Measurements from ENCODE around the gene BAIAP3. TPM values are rescaled to one million over a fixed set of nuclear protein-coding genes. Genes with fewer than 3 reads are reported as not detected.
A peak's percentile ranks its signal among the peaks of the same experiment; 100 is the strongest.

Gene BAIAP3
- total RNA-seq, 1 donor from 2014 or later = 6.5 TPM

DNA sequence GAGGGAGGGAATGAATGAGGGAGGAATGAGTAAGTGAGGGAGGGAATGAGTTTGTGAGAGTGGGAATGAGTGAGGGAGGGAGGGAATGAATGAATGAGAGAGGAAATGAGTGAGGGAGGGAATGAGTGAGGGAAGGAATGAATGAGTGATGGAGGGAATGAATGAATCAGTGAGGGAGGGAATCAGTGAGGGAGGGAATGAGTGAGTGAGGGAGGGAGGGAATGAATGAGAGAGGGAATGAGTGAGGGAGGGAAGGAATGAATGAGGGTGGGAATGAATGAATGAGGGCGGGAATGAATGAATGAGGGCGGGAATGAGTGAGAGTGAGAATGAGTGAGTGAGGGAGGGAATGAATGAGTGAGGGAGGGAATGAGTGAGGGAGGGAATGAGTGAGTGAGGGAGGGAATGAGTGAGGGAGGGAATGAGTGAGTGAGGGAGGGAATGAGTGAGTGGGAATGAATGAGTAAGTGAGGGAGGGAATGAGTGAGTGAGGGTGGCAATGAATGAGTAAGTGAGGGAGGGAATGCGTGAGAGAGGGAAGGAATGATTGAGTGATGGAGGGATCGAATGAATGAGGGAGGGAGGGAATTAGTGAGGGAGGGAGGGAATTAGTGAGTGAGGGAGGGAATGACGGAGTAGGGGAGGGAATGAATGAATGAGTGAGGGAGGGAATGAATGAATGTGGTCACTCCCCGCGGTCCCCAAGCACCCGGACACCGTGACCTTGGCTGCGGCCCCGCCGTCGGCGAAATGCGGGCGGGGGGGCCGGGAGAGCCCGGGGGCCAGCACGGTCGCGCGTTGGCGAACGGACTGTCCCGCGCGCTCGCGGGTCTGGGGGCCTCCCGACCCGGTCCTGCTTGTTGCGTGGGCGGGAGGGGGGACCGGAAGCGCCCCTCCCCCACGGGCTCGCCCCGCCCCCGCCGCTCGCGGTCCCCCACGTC, 25.1 kb upstream of the BAIAP3 start:
- TF ChIP-seq CTCF (IDR thresholded peaks at IDR 0.05; ENCODE audit: unreplicated experiment) = no peak
- peaks cover 14% of the 10 kb centered on the region for H3K4me1 Mint-ChIP-seq (ENCODE audit: unreplicated experiment)
- no peak for DNase-seq (ENCODE audit: low spot score)
- H3K27me3 Mint-ChIP-seq (ENCODE audit: unreplicated experiment) = peaks cover 9% of the 10 kb centered on the region
- peak overlapping the region; percentile 82 for H3K27ac Mint-ChIP-seq (ENCODE audit: unreplicated experiment)
- no peaks in the 10 kb centered on the region for H3K9me3 Mint-ChIP-seq (ENCODE audit: unreplicated experiment)
- peak overlapping the region; percentile 86 for H3K4me3 Mint-ChIP-seq (ENCODE audit: unreplicated experiment)
- peaks cover 5% of the 10 kb centered on the region for H3K36me3 Mint-ChIP-seq (ENCODE audit: low read depth, unreplicated experiment)

DNA sequence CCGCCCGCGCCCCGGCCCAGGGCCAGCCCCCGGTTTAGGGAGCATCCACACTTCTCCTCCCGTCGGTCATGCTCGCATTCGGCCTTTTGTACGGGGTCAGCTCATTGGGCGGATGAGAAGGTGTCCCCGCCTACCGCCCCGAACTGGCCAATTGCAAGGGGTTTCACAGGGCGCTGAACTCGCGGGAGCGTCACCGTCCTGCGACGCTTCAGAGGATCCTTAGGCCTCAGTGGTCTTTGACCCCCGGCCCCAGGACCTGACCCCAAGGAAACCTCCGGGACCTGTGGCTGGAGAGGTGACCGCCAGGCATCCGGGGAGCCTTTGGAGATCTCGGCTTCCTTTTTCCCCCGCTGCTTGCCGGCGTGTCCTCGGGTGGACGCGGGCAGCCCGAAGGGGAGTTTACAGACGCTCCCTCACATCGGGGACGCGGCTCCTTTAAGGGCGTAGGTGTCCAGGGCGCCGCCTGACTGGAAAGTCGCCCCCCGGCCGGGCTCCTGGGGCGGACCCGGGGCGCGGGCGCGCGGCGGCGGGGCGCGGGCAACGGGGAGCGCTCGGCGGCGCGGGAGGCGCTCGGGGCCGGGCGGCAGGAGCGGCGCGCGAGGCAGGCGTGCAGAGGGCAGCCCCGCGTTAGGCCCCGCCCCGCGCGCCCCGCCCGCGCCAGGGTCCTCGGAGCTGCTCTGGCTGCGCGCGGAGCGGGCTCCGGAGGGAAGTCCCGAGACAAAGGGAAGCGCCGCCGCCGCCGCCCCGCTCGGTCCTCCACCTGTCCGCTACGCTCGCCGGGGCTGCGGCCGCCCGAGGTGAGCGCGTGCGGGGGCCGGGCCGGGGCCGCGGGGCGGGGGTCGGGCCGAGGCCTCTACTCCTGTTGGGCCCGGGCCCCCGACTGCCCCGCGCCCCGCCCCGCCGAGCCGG, 24.2 kb upstream of the BAIAP3 start, which contains the start of gene UBE2I:
Gene UBE2I, plus strand, starts transcription at position 660 of the 909 bp plus-strand sequence. CDS start 4,395 bp downstream, outside the sequence.
- Mint-ChIP-seq H3K4me3 (ENCODE audit: unreplicated experiment) (peak within 1 kb of the TSS; percentile 99), H3K27me3 (ENCODE audit: unreplicated experiment) (peaks cover 9% of the 10 kb centered on the region), H3K9me3 (ENCODE audit: unreplicated experiment) (no peaks in the 10 kb centered on the region), H3K36me3 (ENCODE audit: low read depth, unreplicated experiment) (peaks cover 5% of the 10 kb centered on the region), H3K27ac (ENCODE audit: unreplicated experiment) (peak within 1 kb of the TSS; percentile 98), H3K4me1 (ENCODE audit: unreplicated experiment) (peaks cover 14% of the 10 kb centered on the region)
- TF ChIP-seq CTCF (IDR thresholded peaks at IDR 0.05; ENCODE audit: unreplicated experiment) = no peak
- peak; percentile 98 for DNase-seq (ENCODE audit: low spot score)

DNA sequence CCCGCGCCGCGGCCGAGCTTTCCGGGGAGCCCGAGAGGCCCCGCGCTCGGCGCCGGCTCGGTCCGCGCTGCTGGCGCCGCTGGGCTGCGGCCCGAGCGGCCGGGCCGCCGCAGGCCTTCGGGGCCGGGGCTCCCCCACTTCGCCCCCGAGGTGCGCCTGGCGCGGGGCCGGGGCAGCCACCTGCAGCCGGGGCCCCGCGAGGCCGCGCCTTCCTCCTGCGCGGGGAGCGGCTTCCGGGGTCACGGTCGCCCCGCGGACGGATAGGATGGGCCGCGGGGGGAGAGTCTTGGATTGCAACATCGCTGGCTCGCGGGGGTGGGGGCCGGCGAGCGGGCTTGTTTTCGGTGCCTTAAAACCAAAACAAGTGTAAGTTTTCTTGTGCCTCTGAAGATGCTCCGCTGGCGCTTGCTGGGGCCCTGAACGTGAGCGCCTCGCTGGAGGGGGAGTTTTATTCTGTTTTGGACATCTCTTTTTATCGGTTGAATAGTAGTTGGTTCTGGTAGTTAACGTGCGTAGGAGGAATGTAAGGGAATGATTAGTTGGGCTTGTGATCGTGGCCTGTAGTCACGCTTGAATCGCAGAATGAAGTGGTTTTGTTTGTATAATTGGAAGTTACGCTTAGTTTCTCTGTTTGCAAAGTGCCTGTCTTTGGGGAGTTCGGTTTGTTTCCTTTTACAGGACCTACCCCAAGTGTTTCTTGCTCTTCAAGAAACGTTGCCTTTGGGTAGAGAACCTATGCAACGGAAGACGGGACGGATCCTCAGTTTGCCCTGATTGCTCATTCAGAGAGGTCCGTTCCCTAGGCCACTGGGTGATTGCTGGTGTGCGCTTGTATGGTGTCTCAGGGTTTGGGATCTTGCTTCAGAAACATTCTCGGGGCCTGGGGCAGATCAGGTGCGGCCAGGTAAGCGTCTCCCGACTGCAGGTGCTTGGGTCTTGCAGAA, 23.3 kb upstream of the BAIAP3 start:
- TF ChIP-seq CTCF (IDR thresholded peaks at IDR 0.05; ENCODE audit: unreplicated experiment) = no peak
- DNase-seq (ENCODE audit: low spot score) = no peak
- peaks cover 14% of the 10 kb centered on the region for H3K4me1 Mint-ChIP-seq (ENCODE audit: unreplicated experiment)
- peaks cover 9% of the 10 kb centered on the region for H3K27me3 Mint-ChIP-seq (ENCODE audit: unreplicated experiment)
- H3K9me3 Mint-ChIP-seq (ENCODE audit: unreplicated experiment) = no peaks in the 10 kb centered on the region
- peak overlapping the region; percentile 98 for H3K27ac Mint-ChIP-seq (ENCODE audit: unreplicated experiment)
- H3K36me3 Mint-ChIP-seq (ENCODE audit: low read depth, unreplicated experiment) = peaks cover 5% of the 10 kb centered on the region
- H3K4me3 Mint-ChIP-seq (ENCODE audit: unreplicated experiment) = peak overlapping the region; percentile 99

DNA sequence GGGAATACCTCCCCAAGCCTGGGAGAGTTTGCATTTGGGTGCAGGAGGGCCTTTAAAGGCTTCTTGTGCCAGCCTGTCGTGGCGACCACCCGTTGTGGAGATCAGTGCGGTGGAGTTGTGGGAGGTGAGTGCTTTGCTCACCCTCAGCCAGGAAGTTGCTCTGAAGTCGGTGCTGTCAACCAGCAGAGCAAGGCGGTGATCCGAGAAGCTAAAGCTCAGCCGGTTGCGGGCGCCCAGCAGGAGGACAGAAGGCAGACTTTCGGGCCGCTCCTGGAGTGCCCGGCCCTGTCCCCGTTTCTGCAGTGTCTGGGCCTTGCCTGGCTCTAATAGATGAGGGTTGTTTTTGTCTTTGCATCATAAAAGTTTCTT, 22.6 kb upstream of the BAIAP3 start:
- H3K9me3 Mint-ChIP-seq (ENCODE audit: unreplicated experiment) = no peaks in the 10 kb centered on the region
- peak overlapping the region; percentile 98 for H3K27ac Mint-ChIP-seq (ENCODE audit: unreplicated experiment)
- TF ChIP-seq CTCF (IDR thresholded peaks at IDR 0.05; ENCODE audit: unreplicated experiment) = no peak
- peaks cover 9% of the 10 kb centered on the region for H3K27me3 Mint-ChIP-seq (ENCODE audit: unreplicated experiment)
- peaks cover 14% of the 10 kb centered on the region for H3K4me1 Mint-ChIP-seq (ENCODE audit: unreplicated experiment)
- H3K4me3 Mint-ChIP-seq (ENCODE audit: unreplicated experiment) = peak overlapping the region; percentile 99
- peak; percentile 23 for DNase-seq (ENCODE audit: low spot score)
- peaks cover 5% of the 10 kb centered on the region for H3K36me3 Mint-ChIP-seq (ENCODE audit: low read depth, unreplicated experiment)
